HG03066 (cell line): Measurements from ENCODE around the gene PPDPF.
"Not testable (repeated sequence)": the region's sequence is repeated elsewhere in the genome, so short reads cannot be mapped to it uniquely, and the experiment has no call there.

Experiments used
- ATAC-seq: cut with Tn5 transposase; IDR thresholded peaks from one replicate; pipeline ENCODE4 v1.9.1; 2021; ENCODE audit warnings: low read depth; ENCODE audit not compliant: unreplicated experiment

PPDPF gene

GRCh38 chr20:63547725-63548480 is 27.3 kb downstream of the PPDPF start, which contains the start of gene SRMS:
SRMS (minus strand) TSS chr20:63547749; CDS start chr20:63547463, 286 bp downstream.
- ATAC-seq: no peak

GRCh38 chr20:63548542-63548941 is 28.0 kb downstream of the PPDPF start:
- ATAC-seq: no peak

GRCh38 chr20:63549019-63549418 is 28.5 kb downstream of the PPDPF start:
- no peak for ATAC-seq

- no peak for ATAC-seq
These were observed 29.2 kb downstream of the PPDPF start for GRCh38 chr20:63549679-63550282.

- ATAC-seq: no peak
These were observed 30.5 kb downstream of the PPDPF start for GRCh38 chr20:63551068-63551467.

- no peak for ATAC-seq
These were observed 32.1 kb downstream of the PPDPF start for GRCh38 chr20:63552481-63553249.

- no peak for ATAC-seq
These were observed 32.8 kb downstream of the PPDPF start for GRCh38 chr20:63553251-63553932.

- no peak for ATAC-seq
These were observed 33.3 kb downstream of the PPDPF start, which contains the start of gene FNDC11 for GRCh38 chr20:63553933-63554290. FNDC11 (plus strand) TSS chr20:63554159; CDS start chr20:63555664, 1,505 bp downstream.

GRCh38 chr20:63554361-63555278 is 34.1 kb downstream of the PPDPF start:
- ATAC-seq: no peak

GRCh38 chr20:63555661-63556381 is 35.3 kb downstream of the PPDPF start:
- no peak for ATAC-seq

GRCh38 chr20:63556873-63557478 is 36.4 kb downstream of the PPDPF start:
- no peak for ATAC-seq

- no peak for ATAC-seq
These were observed 36.9 kb downstream of the PPDPF start for GRCh38 chr20:63557481-63557891.

GRCh38 chr20:63558804-63559484 is 38.4 kb downstream of the PPDPF start:
- no peak for ATAC-seq

GRCh38 chr20:63559485-63560332 is 39.1 kb downstream of the PPDPF start:
- ATAC-seq: not testable (repeated sequence)

GRCh38 chr20:63560333-63560805 is 39.8 kb downstream of the PPDPF start:
- no peak for ATAC-seq

GRCh38 chr20:63560856-63561609 is 40.5 kb downstream of the PPDPF start:
- no peak for ATAC-seq
